GM19239 (cell line): Measurements from ENCODE around the gene BORCS6.

Experiments used
- DNase-seq: peaks from one replicate; pipeline ENCODE4 v3.0.0; 2011; ENCODE audit warnings: low spot score; ENCODE audit not compliant: insufficient read length
- FAIRE-seq: peaks from 2 replicates; lab custom pipeline; 2011; peaks lifted over from hg19 to GRCh38; lab: Jason Lieb, UNC

The BORCS6 gene

DNA sequence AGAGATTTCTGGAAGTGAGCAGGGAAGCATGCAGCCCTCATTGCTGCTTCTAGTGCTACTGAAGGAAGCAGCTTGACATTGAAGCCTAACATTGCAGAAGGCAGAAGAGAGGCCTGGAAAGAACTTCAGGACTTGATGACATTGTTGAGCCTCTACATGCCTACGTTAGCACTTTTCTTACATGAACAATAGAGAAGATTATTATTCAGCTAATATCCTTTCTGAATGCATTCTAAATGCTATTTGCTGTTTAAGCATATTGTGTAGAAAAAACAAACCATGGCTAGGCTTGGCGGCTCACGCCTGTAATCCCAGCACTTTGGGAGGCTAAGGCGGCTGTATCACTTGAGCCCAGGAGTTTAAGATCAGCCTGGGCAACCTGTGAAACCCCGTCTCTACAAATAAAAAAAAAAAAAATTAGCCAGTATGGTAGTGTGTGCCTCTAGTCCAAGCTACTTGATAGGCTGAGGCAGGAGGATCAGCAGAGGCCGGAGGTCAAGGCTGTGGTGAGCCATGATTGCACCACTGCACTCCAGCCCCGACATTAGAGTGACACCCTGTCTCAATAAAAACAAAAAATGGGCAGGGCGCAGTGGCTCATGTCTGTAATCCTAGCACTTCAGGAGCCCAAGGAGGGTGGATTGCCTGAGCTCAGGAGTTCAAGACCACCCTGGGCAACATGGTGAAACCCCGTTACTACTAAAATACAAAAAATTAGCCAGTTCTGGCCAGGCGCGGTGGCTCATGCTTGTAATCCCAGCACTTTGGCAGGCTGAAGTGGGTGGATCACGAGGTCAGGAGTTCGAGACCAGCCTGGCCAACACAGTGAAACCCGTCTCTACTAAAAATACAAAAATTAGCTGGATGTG, 22.6 kb upstream of the BORCS6 start:
- FAIRE-seq (no peak), DNase-seq (no peak)

- peak; percentile 53 for FAIRE-seq
- DNase-seq, result no peak
Measured at GRCh38 chr17:8210761-8211458, 20.9 kb upstream of the BORCS6 start.

DNA sequence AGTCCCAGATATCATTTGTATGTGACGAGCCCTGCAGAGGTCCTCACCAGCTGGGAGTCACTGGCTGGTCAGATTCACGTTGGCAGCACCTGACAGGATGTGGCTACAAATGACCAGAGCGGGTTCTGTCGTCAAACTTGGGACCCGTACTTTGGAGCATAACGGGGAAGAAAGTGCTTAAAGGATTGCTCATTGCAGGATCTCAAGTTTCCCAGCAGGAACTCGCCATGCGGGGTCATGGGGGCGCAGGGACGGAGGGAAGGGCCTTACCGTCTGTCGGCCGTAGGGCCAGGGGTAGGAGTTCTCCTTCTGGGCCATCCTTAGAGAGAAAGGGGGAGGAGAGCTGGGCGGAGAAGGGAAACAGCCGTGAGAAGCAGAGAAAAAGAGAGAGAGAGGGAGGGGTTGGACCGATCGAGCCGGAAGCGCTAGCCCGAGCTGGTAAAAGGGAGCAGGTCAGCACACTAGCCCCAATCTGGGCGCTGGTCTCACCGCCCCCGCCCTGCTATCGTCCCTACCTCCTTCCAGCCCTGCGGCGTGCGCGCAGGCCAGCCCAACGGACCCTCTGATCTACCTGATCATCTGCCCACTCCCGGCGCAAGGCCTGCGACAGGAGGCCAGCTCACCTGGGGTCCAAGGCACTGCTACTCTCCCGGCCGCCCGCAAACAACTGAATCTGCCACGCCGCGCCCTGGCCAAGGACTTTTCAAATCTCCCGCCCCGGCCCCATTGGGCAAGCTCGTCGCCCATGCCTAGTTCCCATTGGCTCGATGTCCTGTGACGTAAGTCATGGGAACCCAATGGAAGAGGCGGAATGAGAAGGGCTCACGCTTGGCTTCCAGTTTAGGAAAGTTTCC, 20.2 kb upstream of the BORCS6 start, which contains the start of gene AURKB:
Gene AURKB (minus strand): TSS at position 669 of the 854 bp plus-strand sequence. CDS start 351 bp downstream, at position 318.
- DNase-seq (peak; percentile 97), FAIRE-seq (peak; percentile 100)

- DNase-seq, result no peak
- FAIRE-seq, result no peak
Measured at GRCh38 chr17:8206536-8206935, 16.6 kb upstream of the BORCS6 start.

- no peak for DNase-seq
- no peak for FAIRE-seq
Measured at GRCh38 chr17:8204761-8205555, 15.0 kb upstream of the BORCS6 start.

GRCh38 chr17:8192070-8192815, 2.3 kb upstream of the BORCS6 start:
- DNase-seq (no peak), FAIRE-seq (peak; percentile 96)

DNA sequence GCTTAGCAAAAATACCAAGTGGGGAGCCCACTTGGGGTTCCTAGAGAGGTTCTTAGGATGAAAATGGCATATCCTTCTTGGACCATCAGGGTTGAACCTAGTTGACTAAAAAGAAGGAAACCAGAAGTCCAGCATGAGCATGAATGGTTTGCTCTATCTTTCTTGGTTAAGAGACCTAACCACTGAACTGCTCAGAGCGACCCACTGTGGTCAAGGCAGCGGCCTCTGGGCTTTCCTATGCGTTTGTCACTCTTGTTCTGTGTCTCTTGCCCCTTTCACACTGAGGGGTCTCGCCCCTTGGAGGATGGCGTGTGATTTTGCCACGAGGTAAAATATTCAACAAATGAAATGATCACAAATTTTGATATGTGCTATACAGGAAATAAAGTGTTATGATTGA, 526 bp upstream of the BORCS6 start:
- FAIRE-seq, result peak; percentile 80

GRCh38 chr17:8189041-8189710, 804 bp downstream of the BORCS6 start:
- no peak for DNase-seq
- no peak for FAIRE-seq

More for the DNA sequence above, 526 bp upstream of the BORCS6 start:
- no peak for DNase-seq

DNA sequence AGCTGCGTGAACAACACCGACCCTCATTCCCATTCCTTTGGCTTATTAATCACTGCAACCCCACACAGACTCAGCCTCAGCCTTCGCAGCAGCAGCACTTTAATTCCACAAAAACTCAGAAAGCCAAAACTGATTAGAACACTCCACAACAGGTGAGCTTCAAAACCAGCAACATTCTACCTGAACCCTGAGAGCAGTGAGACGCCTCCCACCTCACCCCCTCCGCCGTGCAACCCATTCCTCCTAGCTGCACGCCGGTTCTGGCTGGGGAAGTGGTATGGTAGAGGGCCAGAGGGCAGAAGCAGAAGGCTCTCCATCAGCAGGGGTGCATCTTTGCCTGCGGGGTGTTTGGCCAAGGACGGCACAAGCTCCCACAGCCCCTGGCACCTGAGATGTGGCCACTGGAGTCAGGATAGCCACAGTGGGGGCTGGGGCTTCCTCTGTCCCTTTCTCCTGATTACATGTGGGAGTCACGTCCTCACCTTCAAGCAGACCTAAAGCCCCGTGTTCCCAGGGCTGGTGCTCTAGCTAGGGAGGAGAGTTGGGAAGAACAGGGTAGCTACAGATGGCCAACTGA, 1.6 kb downstream of the BORCS6 start:
- FAIRE-seq (no peak), DNase-seq (no peak)

DNA sequence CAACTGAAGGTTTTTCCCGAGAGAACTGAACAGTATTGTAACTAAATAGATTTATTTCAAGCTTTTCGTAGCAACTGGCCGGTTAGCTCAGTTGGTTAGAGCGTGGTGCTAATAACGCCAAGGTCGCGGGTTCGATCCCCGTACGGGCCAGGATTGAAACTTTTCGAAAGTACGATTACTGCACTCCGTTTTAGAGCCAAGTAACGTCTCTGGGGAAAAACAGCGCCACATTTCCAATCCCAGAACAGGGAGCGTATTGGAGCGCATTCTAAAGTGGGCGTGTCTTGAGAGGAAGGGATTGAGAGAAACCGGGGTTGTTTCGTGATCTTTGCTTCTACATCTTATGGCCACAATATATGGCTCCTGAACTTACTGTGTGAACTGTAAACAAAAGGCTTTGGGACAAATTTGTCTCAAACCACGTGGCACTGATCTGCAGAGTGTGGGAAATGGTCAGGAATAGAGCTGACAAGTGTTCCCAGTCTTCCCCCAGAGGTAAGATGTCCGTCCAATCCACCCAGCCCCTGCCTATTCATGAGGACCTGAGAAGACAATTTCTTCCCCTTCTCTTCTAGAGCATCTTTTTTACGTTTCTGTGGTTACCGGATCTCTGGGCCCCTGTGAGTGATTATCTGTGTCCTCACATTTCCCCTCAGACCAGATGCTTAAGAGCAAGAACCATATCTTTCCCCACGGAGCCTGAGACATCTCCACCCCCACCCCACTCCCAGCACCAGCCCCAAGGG, 2.3 kb downstream of the BORCS6 start:
- FAIRE-seq, result peak; percentile 96

DNA sequence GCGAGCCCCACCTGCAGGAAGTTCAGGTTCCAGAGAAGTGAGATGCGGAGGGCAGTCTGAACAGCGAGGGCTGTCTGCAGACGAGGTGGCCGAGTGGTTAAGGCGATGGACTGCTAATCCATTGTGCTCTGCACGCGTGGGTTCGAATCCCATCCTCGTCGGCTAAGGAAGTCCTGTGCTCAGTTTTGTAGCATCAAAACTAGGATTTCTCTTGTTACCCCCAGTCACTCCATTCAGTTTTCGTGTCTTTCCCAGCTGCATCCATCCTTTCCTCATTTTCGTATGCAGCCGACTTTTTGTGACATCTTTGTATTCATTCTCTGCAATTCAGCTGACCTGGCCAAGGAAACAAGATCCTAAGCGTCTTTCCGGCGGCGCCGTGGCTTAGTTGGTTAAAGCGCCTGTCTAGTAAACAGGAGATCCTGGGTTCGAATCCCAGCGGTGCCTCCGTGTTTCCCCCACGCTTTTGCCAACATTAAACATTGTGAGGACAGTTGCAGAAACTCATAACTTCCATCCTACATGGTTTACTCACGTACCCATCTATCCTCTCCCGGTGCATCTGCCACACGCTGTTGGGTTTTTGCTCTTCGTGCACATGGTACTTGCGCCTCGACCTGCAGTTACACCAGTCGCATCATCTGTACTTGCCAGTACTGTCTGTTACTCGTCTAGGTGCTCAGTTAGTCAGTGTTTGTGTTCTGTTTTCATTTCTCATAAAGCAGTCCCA, 3.0 kb downstream of the BORCS6 start:
- DNase-seq (no peak), FAIRE-seq (no peak)

More for the DNA sequence above, 2.3 kb downstream of the BORCS6 start:
- DNase-seq, result no peak

DNA sequence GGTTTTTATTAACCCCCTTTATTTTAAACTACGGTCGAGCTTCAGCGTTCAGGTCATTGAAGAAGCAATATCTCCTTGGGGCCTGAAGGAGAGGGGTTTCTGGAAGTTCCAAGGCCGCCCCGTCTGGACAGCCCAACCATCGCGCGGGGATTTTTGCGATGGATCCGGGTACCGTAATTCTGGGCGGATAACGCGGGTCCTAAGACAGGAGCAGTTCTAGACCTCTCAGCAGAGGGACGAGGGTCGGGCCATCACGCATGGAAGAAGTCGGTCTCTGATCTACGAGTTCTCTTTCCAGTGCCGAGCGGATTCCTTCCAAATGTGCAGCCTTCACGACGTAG, 3.6 kb downstream of the BORCS6 start:
- DNase-seq, result no peak
- FAIRE-seq, result no peak

GRCh38 chr17:8185582-8186445, 4.2 kb downstream of the BORCS6 start:
- FAIRE-seq (peak; percentile 93), DNase-seq (no peak)

GRCh38 chr17:8176998-8177731, 12.8 kb downstream of the BORCS6 start:
- no peak for DNase-seq
- no peak for FAIRE-seq

DNA sequence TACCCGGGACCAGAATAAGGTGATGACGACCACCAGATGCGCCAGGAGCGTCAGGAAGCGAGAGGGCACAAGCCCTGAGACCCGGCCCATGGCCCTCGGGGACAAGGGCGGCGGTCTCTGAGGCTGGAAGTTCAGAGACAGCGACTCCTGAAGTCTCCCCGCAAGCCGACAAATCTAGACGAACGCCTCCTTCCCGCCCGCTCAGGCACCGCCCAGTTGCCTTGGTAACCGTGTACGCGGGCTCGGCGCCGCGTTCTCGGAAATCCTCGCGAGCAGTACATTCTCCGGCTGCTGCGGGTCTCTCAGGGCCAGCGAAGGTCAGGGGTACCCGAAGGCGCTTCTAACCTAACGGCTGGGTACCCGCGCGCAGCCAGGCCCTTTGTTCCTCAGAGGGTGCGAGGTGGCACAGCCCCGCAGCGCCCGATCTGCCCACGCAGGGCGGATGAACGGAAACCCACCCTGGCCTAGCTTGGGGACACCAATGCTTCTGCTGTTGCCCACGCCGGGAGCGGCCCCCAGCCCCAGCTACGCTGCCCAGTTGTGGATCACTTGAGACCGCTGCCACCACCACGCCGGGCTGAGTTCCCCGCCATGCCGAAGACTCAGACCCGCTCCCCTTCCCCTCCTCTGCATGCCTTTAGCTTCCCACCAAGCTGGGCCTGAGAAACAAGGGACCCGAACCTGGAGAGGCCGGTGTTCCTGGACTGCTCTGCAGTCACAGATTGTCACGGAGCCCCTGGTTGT, 13.6 kb downstream of the BORCS6 start, which contains the start of gene TMEM107:
Gene TMEM107 (minus strand): TSS at position 184 of the 744 bp plus-strand sequence. CDS start 94 bp downstream, at position 90.
- DNase-seq (no peak), FAIRE-seq (peak; percentile 82)
